Stimulated activated CD4-positive, alpha-beta T cell treated with anti-CD3 and anti-CD28 coated beads, Interleukin-15, amount 100 ng/mL, for 48 hours (primary cell): ENCODE results near the gene ATP5F1D.

ENCODE experiments used
- DNase-seq, 2 donors: peaks; one replicate each; pipeline ENCODE4 v3.0.0-alpha.2; 2020; ENCODE audit warnings: low read depth in 2 of 2

ATP5F1D gene

DNA sequence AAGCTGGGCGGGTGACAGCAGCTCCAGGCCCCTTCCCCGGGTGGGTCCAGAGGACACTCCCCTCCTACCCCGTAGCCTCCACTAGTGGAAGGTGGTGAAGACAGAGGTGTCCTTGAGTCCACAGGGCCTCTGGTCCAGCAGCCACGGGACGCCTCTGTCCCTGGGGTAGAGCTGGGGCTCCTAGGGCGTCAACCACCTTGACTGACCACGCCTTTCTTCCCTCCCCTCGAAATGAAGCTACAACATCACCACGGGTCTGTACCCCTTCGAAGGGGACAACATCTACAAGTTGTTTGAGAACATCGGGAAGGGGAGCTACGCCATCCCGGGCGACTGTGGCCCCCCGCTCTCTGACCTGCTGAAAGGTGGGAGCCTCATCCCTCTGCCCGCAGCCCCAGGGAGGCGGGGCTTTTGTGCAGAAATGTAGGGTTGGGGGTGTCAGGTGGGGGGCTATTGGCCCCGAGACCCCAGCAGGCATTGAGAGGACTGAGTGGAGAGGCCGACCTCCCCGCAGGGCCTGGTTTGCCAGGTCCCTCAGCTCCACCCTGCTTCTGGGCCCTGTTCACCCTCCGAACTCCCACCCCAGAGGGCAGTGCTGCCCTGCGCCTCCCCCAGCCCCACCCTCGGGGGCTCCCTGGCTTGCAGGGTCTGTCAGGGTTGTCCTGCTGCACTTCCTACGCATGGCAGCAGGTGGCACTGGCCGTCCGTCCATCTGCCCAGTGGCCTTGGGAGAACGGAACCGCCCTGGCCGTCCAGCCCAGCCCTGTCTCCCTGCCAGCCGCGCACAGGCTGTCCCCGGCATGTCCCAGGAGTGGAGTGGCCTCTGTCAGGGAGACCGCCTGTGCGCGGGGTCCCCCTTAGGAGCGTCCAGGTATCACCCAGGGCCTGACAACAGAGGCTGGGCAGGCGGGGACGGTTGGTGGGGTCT, 20.3 kb upstream of the ATP5F1D start:
- DNase-seq, result no peak

DNA sequence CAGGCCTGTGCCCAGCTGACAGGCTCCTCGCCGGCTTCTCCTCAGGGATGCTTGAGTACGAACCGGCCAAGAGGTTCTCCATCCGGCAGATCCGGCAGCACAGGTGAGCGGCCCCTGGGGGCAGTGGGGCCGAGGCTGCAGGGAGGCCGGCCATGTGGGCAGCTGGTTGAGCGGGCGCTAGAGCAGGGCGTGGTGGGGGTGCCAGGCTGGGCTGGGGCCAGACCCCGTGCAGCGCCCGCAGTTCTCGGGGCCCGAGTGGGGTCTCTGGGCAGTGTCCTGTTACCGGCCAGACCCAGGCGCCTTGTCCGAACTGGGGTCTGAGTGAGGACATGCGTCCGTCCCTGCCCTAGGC, 19.7 kb upstream of the ATP5F1D start:
- DNase-seq, result no peak

DNA sequence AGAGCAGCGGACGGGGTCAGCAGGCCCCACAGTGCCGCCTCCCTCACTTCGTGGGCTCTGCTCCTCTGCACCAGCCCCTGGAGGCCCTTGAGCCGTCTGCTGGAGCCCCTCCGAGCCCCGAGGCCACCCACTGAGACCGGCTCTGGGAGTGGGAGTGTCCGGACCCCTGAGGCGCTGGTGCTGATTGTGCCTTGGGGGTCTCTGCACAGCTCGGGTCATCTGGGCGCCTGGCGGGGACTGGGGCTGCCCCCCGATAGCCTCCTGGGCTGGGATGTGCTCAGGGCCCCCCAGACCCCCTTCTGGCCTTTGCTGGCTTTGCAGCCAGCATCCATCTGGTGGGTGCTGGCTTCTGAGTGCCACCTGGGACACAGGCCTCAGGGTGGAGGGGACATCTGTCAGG, 19.2 kb upstream of the ATP5F1D start:
- no peak for DNase-seq

DNA sequence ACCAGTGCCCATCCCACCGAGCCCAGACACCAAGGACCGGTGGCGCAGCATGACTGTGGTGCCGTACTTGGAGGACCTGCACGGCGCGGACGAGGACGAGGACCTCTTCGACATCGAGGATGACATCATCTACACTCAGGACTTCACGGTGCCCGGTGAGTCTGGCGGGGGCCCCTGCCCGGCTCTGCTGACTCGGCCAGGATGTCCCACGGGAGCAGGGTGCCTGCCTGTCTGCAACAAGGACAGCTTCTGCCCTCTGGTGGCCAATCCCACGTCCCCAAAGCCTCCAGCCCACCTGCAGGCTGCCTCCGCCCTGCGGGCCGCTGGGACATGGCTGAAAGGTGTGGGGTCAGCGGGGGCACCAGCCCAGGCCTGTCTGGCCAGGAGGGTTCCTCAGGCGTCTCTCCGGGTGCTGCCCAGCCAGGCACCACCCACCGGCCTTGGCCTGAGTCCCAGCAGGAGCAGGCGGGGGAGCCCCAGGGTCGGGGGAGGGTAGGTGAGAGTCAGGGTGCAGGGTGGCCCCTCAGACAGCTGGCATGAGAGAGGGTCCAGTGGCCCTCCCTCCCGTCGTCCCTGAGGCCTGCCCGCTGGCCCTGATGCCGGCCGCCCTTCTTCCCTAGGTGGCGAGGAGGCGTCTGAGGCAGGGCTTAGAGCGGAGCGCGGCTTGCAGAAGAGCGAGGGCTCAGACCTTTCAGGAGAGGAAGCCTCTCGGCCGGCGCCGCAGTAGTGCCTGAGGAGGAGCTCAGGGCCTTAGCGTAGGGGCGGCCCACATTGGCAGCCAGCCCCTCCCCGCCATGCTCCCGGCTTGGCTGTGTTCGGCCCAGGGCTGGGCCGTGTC, 18.3 kb upstream of the ATP5F1D start:
- DNase-seq, result no peak

DNA sequence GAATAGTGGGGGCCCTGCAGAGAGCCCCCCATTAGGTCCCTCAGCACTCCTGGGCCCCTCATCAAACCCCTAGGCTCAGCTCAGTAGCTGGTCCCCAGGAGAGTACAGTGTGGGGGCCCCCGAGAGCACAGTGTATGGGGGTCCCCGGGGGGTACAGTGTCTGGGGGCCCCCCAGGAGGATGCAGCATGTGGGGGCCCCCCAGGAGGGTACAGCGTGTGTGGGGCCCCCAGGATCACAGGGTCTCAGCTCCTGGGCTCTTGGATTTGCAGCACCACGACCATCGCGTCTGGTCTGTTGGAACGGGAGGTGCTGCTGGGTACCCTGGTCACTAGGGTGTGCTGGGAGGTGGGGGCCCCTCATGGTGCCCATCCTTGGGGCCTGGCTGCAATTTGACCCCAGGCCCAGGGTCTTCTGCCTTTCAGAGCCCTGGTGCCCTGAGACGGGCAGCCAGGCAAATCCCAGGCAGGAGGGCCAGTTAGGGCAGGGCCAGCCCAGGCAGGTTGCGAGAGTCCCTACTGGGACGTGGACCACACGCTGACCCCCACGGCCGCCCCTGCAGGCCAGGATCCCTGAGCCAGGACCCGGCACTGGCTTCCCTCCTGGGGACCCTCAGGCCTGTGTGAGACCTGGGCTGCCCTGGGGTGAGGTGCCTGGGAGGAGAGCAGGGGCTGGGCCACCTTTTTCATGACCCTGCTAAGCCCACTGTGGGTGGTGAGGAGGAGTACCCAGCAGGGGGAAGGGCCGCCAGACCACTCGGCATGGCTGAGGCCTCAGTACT, 17.3 kb upstream of the ATP5F1D start:
- no peak for DNase-seq

DNA sequence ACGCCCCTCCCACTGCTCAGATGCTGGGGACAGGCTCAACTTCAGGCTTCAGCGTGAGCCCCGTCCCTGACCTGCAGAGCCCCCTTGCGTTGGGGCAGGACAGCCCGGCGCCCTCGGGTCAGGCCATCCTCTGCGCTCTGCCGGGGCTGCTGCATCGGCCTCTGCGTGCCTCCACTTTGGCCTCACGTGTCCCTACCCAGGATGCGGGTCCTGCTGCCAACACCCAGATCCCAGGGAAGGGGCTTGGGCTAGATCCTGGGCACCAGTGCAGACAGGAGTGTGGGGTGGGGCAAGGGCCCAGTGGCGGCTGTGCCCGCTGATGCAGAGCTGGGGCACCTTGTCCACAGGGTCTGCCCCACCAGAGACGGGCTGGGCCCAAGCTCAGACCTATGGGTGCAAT, 16.7 kb upstream of the ATP5F1D start:
- no peak for DNase-seq

DNA sequence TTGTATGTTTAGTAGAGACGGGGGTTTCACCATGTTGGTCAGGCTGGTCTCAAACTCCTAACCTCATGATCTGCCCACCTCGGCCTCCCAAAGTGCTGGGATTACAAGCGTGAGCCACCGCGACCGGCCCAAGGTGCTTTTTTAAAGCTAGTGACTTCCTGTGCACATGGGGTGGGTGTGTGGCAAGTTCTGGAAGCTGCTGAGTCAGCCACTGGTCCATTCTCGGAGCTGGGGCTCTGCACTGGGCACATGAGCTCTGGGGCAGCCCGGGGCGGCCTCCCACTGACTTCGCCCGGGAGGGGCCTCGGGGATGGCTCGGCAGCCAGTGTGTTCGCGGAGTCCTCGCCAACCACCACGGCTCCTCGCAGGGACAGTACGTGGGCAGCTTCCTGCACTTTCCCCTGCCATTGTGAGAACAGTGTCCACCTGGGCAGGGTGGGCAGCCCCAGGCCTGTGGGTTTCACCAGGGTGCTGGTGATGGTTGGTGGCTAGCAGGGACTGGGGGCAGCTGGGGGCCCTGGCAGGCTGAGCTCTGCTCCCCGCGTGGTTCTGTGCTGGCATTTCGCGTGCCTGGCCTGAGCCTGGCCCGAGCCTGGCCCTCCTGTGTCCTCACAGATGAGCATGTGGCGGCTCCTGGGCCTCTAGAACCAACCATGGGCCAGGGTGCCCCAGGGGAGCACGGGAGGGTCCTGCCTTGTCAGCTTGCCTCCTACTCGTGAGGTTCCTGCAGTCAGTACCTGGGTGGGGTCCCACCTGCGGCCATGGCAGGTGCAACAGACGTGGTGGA, 15.9 kb upstream of the ATP5F1D start:
- DNase-seq, result no peak

DNA sequence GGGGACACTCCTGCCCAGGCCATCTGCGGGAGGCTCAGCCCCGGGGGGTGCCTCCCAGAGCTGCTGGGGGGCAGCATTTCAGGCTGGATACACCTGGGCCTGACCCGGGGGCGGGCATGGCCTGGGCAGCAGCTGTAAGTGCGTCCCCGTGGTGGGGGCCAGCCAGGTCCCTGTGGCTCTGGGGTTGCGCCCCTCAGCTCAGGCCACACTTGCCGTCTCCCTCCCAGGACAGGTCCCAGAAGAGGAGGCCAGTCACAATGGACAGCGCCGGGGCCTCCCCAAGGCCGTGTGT, 15.4 kb upstream of the ATP5F1D start:
- no peak for DNase-seq

DNA sequence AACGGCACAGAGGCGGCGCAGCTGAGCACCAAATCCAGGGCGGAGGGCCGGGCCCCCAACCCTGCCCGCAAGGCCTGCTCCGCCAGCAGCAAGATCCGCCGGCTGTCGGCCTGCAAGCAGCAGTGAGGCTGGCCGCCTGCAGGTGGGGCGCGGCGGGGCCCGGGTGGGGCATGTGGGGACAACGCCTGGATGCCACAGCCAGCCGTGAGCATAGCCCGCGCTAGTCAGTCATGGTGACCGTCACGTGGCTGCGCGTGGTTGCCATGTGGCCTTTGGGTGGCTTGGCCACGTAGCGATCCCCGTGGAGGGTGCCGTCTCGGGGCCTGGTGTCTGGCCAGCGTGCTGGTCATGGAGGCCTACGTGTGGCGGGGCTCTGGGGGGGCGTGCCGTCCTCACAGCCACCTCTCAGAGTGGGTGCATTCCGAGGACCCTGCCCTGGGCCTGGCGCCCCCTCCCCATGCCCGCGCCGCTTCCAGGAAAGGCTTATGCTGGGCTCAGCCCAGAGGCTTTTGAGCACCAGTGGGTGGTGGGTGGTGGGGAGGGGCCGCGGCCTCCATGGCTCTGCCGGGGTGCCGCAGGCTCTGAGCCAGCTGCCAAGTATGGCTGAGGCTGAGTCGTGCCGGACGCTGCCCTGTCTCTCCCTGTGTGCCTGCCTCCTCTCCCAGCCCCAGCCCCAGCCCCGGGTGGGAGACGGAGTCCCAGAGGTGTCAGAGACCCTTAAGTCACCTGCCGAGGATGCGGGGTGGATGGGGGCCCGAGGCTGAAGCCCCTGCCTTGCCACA, 14.8 kb upstream of the ATP5F1D start:
- DNase-seq, result no peak

DNA sequence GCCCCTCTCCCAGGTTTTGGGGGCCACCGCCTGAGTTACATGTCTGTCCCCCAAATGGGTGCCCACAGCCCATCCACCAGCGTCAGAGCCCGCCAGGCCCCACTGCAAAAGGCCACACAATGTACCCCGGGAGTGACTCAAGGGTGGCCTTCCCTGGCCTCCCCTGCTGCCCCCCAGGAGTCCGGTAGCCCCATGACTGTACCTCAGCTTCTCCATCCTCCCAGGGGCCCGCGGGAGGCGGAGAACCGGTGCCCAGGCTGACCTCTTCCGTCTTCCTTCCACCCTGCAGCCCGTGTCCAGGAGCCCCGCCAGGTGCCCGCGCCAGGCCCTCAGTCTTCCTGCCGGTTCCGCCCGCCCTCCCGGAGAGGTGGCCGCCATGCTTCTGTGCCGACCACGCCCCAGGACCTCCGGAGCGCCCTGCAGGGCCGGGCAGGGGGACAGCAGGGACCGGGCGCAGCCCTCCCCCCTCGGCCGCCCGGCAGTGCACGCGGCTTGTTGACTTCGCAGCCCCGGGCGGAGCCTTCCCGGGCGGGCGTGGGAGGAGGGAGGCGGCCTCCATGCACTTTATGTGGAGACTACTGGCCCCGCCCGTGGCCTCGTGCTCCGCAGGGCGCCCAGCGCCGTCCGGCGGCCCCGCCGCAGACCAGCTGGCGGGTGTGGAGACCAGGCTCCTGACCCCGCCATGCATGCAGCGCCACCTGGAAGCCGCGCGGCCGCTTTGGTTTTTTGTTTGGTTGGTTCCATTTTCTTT, 14.1 kb upstream of the ATP5F1D start:
- DNase-seq, result no peak

DNA sequence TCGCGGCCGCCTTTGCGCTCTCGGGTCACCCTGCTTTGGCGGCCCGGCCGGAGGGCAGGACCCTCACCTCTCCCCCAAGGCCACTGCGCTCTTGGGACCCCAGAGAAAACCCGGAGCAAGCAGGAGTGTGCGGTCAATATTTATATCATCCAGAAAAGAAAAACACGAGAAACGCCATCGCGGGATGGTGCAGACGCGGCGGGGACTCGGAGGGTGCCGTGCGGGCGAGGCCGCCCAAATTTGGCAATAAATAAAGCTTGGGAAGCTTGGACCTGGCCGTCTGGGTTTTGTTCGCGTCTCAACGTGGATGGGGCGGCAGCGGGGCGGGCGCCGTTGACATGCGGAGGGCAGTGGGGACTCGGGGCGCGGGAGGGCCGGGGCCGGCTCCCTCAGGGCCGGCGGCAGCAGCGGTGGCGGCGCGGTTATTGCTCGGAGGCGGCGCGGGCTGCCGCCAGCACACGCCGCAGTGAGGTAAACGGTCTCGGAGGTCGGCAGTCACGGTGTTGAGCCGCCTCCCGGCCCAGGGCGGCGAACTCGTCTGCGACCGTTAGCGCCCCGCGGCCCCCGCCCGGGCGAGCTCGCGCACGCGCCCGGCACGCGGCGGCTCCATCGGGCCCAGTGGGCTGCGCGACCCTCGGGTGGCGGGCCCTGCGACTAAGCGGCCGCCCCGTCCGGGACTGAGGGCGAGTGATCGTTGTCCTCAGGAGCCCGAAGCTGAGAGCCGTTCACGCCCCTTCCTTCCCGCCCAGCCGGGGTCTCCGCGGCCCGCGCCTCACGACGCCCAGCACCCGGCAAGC, 13.2 kb upstream of the ATP5F1D start:
- DNase-seq, result no peak

DNA sequence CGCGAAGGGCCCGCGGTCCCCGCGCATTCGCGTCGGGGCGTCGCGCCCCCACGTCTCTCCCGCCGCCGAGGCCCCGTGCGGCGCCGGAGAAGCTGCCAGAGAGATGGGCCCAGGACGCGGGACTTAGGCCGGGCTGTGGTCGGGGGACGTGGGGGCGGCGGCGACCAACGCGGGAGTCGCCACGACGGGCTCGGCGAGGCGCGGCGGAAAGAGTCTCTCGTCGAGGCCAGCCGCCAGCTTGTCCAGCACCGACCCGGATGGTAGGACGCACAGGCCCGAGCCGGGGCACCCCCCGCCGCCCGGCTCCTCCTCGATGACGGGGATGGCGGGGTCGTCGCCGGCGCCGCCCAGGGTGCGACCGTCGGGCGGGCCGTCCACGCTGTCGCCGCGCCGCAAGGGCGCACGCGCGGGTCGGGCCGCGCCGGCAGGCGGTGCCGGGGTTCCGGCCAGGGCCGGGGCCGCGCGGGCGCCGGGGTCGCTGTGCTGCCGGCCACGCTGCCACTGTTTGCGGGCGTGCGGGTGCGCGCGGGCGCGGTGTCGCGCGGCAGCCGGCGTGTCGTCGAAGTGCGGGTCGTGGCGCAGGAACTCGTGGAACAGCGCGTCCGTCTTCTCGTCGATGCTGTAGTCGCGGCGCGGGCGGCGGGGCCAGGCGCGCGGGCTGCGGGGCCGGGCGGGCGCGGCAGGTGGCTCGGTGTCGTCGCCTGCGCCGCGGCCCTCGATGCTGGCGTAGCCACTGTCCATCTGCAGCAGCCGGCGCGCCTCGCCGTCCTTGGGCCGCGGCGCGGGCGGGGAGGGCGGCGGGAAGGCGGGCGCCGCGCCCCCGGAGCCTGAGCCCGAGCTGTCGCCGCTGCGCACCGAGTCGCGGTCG, 12.3 kb upstream of the ATP5F1D start:
- DNase-seq, result no peak

DNA sequence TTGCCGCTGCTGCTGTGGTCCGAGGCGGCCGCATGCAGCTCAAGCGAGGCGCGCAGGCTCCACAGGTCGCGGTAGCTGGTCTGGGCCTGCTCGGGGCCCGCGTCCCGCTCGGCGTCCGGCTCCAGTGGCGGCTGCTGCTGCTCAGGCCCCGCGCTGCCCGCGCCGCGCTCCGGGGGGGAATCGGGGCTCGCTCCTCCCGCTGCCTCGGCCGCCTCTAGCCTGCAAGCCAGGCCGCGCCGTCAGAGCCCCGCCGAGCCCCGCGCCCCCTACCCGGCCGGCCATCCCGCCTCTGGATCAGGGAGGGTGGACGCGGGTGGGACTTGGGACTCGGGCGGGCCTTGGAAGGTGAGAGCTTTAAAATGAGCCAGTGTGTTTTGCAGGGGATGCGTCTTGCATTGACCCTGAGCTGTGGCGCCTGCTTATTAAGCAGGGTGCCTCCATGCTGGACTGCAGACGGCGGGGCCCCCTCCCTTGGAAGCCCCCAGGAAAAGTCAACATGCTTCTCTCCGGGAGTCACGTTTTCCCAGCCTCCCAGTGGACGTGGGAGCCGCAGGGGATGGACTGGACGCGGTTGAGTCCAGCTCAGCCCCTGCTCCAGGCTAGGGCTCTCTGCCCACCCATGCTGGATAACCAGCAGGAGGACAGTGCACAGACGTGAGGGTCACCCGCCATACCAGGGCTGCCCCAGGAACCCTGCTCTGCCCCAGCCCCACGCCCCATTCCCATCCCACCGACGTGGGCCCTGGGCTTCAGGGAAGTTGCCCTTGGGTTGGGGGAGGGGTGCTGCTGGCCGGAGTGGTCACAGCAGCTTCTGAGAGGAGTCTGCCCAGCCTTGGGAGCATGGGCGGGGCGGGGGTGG, 11.4 kb upstream of the ATP5F1D start:
- DNase-seq, result no peak

DNA sequence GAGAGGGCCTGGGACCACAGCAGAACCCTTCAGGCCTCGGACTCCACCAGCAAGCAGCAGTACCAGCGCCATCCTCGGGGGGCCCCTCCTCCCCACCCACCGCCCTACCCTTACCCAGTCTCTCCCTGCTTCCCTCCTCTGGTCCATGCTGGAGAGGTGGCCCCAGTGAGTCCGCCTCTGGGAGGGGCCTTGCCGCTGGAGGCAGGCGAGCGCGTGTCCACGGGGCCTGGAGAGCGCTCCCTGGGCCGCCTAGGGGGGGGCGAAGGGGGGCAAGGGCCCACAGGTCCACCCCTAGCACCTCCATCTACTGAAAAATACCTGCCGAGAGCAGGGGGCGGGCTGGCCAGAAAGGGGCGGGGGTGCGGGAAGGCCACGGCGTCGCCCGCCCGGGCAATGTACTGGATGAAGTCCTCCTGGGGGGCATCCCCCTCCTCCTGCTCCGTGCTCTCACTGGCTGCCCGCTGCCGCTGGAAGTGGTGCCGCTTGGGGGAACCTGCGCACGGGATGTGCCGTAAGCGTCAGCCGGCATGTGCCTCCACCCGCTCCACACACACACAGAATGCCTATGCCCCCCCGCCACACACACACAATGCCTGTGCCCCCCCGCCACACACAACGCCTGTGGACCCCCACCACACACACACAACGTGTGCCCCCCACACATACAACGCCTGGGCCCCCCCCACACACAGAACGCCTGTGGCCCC, 10.6 kb upstream of the ATP5F1D start:
- DNase-seq, result no peak

DNA sequence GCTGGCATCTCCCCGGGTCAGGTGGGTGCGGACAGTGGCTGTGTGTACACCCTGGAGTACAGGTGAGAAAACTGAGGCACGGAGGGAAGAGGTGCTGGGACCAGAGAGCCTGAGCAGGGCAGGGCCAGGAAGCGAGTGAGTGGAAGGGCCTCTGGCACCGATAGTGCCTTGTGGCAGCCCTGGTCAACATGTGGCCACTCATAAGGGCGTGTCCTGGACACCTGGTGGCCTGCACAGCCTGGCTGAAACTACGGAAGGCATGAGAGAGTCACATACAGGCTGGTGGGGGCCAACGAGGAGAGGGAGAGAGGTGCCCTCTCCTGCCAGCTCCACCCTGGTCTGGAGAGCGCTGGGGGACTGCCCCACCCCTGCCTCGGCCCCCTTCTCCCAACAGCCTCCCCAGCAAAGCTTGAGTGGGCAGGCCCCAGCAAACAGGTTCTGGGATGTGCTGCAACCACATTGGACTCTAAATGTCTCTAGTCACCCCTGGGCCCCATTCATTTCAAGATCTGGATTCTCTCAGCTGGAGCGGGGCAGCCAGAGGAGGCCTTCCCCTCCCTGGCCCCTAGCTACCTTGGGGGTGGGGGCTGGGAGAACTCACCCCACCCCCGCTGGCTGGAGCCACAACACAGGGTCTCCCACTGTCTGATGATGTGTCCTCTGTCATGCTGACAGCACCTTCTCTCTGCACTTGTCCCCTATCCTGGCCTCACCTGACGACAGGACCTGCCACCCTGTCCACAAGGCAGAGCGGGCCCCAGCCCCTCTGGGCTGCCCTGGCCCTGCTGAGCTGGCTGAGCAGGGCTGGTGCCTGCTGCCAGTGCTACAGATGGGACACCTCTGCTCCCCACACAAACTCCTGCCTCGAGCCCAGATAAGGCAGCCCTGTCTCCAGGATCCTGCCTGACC, 9.6 kb upstream of the ATP5F1D start:
- no peak for DNase-seq

DNA sequence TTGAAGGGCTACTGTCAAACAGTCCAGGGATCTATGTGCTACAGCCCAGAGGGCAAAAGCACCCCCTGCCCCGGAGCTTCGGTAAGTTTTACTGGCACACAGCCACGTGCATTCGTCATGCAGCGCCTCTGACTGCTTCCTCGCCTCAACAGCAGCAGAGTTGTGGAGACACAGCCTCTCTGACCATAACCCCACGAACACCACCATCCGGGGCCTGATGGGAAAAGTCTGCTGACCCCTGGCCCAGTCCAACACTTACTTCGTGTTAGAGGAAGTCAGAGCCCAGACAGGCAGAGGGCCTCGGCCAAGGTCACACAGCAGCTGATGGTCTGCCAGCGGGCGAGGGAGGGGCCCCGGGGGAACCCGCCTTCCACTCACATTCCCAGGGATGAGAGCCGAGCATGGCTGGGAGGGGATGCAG, 8.9 kb upstream of the ATP5F1D start:
- DNase-seq, result no peak
